Hepatic stellate cell (primary cell): ENCODE results near the gene COL6A2.
A peak's percentile ranks its signal among the peaks of the same experiment; 100 is the strongest.
"Not testable (repeated sequence)": the region's sequence is repeated elsewhere in the genome, so short reads cannot be mapped to it uniquely, and the experiment has no call there.

ENCODE experiments used
- DNase-seq: peaks from one replicate; pipeline ENCODE4 v3.0.0; 2011; ENCODE audit warnings: low spot score

COL6A2 gene

DNA sequence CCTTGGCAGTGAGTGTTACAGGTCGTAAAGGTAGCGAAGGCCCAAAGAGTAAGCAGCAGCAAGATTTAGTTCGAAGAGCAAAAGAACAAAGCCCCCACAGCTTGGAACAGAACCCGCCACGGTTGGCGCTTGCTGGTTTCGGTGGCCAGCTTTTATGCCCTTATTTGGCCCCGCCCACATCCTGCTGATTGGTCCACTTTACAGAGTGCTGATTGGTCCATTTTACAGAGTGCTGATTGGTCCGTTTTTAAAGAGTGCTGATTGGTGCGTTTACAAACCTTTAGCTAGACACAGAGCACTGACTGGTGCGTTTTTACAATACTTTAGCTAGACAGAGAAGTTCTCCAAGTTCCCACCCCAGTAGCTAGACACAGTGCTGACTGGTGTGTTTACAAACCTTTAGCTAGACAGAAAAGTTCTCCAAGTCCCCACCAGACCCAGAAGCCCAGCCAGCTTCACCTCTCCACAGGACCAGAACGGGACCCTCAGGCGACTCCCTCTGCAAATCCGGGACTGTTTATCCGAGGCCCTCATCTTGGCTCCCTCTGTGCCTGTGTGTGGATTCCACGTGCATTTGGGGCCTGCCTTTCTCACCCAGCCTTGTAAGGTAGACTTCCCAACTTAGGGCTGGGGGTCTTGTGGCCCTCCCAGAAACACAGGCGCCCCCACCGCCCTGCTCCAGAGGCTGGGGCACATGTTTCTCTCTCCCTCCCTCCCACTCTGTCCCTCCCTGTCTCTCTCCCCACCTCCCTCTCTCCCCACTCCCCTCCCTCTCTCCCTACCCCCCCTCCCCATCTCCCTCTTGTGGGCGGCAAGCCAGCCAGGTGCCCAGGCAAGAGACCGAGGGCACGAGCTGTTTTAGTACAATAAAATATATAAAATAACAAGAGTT is 44.9 kb downstream of the COL6A2 start:
- no peak for DNase-seq

DNA sequence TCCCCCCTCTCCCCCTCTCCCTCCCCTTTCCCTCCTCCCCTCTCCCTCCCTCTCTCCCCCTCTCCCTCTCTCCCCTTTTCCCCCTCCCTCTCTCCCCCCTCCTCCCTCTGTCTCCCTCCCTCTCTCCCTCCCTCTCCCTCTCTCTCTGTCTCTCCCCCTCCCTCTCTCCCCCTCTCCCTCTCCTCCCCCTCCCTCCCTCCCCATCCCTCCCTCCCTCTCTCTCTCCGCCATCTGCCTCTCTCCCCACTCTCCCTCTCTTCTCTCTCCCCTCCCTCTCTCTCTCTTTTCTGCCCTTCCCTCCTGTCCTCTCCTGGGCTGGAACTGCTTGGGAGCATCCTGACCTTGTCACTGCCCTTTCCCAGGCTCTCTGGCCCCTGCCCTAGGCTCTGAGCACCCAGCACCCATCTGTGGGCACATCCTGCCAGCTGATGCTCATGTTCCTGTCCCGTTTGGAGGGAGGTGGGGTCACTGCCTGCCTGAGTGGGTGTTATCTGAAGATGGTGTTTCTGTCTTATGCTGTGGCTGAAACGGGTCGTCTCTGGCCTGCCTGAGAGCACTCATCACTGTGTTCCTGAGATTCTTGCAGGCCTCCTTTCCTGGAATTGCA is 46.7 kb downstream of the COL6A2 start:
- DNase-seq, result no peak

DNA sequence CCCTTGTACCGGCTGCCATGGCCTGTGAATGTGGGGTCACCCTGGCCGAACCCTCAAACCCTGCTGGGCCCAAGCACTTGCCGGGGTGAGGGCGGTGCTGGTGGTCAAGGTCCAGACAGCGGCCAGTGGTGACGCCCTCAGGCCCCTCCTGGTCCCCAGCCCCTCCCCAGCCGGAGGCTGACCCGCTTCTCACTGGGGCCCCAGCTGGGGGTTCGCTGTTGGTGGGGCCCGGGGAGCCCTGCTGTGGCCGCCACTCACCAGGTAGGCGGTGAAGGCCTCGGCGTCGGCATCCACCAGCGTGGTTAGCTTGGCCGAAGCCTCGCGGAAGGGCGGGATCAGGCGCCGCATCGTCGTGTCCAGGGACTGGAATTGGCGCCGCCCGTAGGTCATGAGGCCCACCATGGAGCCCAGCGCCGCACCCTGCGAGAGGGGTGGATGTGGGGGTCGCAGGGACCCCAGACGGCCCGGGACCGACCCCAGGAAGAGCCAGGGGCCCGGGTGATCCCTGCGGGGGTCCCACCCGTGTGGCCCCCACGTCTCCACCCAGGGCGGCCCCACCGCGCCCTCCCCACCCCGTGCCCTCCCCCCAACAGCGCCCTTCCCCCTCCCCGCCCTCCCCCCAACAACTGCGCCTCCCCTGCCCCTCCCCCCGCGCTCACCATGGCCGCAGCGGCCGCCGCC is 47.4 kb downstream of the COL6A2 start:
- DNase-seq, result no peak

DNA sequence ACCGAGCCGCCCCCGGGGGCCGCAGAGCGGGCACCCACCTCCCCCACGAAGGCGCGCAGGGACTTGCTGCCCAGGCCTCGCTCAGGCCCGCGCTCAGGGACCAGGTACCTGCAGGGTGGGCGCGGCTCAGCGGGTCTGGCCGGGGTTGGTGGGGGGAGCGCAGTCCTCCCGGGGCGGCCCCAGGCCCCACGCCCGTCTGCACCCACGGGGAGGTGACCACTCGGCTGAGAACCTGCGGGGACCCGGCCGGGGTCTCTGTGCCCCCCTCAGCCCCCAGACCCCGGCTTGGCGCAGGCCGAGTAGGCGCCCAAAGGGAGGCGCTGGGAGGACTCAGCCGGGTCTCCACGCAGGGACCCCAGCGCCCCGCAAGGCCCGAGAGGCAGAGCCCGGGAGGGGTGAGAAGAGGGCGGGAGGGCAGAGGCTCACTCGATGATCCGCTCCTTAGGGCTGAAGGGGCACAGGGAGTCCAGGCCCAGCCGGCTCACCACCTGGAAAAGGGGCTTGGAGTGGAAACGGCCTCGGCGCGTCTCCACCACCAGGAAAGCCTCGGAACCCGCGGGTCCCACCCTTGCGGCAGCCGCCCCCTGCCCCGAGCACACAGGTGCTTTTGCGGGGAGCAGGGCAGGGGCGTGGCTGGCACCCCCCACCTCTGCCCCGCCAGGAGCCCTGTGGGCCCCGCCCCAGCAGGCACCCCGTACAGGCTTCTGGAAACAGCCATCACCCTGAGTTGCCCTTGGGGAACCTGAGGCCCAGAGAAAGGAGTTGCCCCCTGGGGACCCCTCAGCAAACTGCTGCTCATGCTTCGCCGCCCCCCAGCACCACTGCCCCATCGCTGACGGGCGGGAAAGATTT is 48.2 kb downstream of the COL6A2 start:
- no peak for DNase-seq

DNA sequence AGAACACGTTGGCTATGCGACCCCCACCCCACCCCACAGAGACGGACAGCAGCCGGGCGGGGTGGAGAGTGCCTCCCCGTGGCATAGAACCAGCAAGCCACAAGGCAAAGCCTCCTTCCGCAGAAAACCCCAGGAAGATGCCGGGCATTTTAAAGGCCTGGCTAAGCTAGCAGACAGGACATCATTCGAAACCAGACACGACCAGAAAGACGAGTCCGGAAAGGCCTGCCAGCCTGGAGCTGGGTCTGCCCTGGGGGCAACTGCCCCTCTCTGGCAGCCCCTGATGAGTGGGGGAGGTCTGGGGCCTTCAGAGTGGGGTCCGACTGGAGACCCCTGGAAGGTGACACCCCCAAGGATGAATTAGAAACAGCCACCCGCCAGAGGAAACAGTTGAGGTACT is 48.9 kb downstream of the COL6A2 start:
- DNase-seq, result no peak

DNA sequence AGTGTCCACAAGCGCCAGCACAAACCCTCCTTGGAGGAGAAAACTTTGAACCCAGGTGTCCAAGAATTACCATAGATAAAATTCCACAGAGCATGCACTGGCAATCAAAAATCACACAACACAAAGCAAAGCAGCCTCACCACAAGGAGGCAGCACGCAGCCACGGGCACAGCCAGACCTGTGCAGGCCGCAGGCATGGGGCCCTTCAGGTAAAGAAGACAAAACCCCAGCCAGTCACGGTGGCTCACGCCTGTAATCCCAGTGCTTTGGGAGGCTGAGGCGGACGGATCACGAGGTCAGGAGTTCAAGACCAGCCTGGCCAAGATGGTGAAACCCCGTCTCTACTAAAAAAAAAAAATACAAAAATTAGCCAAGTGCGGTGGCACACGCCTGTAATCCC is 49.5 kb downstream of the COL6A2 start:
- not testable (repeated sequence) for DNase-seq

DNA sequence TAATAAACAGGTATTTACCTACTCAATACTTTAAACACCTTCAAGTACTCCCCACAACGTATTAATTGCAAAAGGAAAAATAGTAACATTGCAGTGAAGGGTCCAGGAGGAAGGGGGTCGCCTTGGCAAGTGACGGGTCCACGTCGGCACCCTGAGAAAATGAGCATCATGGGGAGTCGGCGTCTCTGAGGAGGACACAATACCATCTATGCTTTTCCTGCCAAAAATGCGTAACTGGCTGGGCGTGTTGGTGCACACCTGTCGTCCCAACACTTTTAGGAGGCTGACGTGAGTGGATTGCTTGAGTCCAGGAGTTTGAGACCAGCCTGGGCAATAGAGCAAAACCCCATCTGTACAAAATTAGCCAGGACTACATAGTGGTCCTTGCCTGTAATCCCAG is 50.2 kb downstream of the COL6A2 start:
- no peak for DNase-seq

DNA sequence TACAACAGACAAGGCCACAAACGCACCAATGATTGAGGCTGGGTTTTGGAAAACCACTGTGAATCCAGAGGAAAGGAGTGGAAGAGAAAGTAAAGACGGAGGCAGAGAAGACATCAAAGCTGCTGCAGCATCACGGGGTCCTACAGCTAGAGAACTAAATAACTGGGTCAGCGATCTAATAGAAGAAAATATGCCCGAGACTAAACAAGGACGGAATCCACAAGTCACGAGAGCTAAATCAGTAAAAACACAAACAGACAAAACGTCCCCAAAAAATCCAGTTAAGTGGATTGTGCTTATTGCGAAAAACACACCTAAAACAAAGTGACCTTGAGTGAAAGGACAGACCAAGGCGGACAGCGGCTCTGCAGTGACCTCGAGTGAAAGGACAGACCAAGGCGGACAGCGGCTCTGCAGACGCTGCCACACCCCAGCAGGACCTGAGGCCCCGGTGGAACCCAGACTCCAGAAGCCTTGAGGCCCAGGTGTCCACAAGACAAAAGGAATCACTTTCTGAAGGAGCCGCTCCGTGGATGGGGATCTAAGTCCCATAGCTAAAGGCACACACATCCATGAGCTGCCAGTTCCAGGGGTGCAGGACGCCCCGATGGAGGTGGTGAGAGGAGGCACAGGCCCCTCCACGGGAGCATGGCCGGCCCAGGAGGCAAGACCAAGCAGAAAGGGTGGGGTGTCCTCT is 51.4 kb downstream of the COL6A2 start:
- DNase-seq, result no peak

DNA sequence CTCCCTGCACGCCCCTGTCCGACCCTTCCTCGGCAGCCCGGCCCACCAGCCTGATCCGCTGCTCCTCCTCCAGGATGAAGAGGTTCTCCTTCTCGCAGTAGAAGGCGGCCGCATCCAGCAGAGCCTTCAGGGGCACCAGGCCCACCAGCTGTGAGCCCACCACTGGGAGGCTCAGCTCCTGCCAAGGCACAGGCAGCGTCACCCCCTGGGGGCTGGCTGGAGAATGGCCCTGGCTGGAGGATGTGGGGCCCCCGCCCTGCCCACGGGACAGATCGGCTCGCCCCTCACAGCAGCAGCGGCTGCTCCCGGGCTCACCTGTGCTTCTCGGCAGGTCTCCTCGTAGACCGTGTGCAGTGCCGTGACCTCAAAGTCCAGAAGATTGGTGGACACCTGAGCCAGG is 52.2 kb downstream of the COL6A2 start:
- no peak for DNase-seq

DNA sequence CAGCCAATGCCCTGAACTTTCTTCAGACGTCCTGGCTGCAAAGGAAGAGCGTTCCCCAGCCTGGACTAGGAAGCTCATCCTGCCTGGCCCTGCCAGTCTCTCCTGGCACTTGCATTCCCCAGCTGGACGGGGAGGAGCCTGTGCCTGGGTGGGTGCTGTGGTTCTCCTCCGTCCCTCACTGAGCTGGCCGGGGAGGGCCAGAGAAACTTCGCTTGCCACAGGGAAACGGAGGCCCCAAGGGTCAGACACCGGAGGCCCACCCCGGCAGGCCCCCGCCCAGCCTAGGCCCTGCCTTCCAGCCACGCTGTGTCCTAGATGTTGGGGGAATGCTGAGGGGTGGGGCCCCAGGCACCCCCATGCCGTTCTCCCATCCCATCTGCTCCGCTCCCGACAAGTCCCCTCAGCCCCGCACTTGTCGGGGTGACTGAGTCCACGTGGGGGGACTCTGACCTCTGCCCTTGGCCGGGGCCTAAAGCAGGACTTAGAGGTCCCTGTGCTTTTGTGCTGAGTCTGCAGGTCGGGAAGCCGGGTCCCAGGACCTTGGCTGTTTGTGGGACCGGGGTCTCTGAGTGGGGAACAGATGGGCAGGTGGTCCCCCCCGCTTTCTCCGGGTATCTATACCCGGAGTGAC is 52.7 kb downstream of the COL6A2 start:
- no peak for DNase-seq

DNA sequence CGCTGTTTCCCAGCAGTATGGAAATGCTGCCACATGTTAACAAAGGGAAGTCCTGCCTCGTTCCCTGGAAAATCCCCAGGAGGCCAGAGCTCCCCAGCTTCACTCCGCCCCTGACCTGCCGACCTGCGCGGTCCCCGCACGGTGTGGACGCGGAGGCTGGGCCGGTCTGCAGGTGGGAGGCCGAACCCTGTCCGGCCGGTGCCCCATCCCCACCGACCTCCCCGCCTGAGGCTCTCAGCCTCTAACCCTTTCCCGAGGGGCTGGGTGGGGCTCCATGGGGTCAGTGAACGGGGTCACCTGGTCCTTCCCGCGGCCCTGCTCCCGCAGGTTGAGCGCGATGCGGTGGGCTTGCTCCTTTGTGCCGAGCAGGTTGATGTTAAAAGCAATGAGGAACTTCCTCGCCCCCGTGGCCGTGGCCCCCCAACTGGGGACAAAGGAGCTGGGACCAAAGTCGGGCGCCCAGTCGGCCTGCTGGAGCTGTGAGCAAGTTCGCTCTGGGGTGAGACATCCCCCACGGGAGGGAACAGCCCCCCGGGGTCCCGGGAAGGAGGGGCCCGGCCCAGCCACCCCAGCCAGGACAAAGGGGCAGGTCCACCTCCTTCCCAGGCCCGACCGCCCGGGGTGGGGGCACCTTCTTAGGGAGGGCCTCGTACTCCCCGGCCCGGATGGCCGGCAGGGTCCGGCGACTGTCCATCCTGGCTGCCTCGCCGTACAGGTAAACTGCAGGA is 53.5 kb downstream of the COL6A2 start:
- DNase-seq, result no peak

DNA sequence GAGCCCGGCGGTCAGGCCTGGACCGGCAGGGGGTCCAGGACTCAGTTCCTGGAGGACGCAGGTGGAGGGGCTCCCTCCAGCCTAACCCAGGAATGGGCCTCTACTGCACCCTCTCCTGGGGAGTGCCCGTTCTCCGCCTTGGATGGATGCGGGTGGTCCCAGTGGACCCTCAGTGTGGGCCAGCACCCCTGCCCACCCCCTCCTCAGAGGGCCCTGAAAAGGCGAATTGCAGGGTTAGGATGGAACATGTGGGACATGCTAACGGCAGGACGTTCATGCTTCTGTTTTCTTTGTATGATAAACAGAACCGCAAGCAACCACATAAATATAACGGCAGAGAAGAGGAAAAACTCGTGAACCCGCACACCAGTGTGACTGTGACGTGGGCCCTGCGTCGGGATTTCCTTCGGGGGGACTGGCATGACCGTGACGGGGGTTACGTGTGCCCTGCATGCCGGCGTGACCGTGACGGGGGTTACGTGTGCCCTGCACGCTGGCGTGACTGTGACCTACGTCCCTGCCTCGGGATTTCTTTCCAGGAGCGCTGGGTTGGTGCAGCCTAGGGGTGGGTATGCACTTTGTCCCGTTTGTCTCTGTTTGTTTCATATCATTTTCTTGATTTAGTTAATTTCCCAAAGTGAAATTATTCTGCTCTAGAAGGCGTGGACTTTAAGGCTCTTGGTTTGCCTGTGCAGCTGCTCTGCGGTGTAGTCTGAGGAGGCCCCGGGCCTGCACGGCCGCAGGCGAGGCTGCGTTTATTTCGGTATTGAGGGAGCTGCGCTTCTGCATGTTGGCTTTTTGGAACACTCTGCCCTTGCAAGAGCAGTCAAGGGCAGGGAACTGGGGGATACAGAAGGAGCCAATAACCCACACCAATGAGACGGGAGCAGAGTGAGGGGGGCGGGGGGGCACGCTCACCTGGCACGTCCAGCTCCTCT is 54.3 kb downstream of the COL6A2 start:
- DNase-seq, result no peak

DNA sequence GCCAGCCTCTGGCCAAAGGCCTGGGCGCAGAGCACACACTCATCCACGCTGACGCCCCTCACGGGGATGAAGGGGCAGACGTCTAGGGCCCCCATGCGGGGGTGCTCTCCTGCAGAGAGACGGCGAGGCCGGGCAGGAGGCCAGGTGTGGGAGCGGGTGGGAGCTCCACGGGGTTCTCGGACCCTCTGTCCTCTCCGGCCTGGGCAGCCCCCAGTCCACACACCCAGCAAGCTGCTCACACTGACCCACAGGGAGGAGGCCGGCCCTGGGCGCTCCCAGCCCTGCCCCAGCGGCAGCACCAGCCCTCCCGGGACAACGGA is 55.0 kb downstream of the COL6A2 start:
- no peak for DNase-seq

DNA sequence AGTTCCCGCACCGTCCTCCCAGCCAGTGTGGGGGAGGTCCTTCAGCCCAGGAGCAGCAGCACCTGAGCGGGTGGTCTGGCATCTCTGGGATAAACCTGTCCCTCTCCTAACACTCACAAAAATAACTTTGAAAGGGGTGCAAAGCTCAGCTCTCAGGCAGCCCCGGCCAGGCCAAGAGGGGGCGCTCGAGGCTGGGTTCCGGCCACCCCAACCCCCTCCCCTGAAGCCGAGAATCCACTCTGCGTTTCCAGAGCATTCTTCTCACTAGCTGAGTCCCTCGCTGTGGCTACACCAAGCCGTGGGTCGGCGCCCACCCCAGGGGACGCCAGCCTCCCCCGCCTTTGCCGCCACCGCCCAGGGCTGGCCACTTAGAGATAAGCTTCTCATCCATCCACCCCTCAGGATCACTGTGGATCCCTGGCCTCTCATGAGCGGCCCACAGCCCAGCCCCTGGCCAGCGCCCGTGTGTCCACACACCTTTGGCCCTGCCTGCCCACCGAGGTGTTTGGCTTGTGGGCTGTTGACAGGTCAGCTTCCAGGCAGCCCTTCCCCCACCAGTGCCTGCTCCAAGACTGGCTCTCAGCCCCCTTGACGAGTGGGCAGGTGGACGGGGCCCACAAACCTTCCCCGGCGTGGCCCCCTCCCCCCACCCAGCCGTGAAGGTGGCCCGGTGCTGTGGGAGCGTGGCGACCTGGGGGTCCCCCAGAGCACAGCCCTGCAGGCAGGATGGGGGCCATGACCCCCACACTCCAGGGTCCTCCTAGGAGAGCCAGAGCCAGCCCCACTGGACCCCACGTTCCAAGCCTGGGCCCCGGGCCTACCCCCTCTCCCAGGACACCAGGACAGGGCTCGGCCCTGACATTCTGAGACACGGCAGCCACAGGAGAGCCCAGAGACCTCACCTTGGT is 55.6 kb downstream of the COL6A2 start:
- DNase-seq, result peak; percentile 86

DNA sequence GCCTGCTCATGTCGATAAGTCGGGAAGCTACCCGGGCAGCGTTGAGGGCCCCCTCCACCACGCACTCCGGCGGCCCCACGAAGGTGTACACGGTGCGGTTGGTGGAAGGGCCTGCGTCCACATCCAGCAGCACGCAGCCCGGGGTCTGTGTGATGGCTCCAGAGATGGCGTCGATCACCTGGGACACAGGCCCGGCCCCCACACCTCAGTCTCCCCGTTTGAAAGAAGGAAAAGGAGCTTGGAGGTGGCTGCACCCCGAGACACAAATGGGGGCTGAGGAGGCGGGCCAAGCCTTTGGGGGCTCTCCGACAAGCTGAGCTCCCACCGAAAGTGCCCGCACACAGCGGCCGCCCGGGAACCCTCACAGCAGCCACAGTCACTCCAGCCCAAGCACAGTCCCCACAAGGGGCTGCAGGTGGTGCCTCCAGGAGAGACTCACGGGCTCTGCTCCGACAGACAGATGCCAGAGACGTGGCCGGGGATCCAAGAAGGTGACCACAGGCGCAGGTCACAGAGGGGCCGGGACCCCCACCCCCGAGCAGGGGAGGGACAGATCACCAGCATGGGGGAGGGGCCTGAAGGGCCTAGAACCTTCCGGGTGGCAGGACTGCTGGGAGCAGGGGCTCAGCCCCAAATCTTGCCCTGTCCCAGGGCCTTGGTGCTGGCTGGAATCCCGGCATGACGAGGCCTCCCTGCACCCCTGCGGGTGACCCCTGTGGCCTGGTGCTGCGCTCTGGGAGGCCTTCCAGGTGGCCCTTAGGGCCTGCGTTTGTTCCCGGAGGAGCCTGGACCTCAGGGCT is 56.4 kb downstream of the COL6A2 start:
- no peak for DNase-seq

DNA sequence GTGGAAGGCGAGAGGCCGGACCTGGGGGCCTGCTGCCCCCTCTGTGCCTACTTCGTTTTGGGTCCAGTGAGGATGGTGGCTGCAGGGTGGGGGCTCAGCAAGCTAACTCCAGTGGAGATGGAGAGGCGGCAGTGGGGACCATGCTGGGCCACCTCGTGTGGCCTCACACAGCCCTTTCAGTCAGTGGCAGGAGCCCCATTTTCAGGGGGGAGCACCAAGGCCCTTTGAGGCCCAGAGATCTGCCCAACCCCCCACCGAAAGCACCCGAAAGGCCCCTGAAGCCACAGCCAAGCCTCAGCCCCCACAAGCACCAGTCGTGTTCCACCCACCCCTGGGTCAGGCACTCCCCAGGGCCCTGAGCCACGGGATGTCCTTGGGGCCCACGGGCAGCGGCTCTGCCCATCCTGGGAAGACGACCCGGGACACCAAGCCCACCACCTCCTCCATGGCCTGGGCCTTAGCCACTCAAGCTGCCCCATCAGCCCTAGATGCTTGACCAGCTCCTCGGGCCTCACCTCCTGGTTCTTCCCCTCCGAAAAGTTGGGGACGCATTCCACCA is 57.1 kb downstream of the COL6A2 start:
- DNase-seq, result no peak
